HG03460 (cell line): Measurements from ENCODE around the gene HSFX4.
A peak's percentile ranks its signal among the peaks of the same experiment; 100 is the strongest.
"Not testable (repeated sequence)": the region's sequence is repeated elsewhere in the genome, so short reads cannot be mapped to it uniquely, and the experiment has no call there.

Experiments
- ATAC-seq: cut with Tn5 transposase; IDR thresholded peaks from one replicate; pipeline ENCODE4 v1.9.1; 2021; ENCODE audit not compliant: unreplicated experiment

The HSFX4 gene, protein sequence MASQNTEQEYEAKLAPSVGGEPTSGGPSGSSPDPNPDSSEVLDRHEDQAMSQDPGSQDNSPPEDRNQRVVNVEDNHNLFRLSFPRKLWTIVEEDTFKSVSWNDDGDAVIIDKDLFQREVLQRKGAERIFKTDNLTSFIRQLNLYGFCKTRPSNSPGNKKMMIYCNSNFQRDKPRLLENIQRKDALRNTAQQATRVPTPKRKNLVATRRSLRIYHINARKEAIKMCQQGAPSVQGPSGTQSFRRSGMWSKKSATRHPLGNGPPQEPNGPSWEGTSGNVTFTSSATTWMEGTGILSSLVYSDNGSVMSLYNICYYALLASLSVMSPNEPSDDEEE

GRCh38 chrX:149929400-149929799 is at the start of gene HSFX4:
HSFX4 (plus strand) TSS chrX:149929573; CDS start chrX:149929645, 72 bp downstream.
- not testable (repeated sequence) for ATAC-seq

DNA sequence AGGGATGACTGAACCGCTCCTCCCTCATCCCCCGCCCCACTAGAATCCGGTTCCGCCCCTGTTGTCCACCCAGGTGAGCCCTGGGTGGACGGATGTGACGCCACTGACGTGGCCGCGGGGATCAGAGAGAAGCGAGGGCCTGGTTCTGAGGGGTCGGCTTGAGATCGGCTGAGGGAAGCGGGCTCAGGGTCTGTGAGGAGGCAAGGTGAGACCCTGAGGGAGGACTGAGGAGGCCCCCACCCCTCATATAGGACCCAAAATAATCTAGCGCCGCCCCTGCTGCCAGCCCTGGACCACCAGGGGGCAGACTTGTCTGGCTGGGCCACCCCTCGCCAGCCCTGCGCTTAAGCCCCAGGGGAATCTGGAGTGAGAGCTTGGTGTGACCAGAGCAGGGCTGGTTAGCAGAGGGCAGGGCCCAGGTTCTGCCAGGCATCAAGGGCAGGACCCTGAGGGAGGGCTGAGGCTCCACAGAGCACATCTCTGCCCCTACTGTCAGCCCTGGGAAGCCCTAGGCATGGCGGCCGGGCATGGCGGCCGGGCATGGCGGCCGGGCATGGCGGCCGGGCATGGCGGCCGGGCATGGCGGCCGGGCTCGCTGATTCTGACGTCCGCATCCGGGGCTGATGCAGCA is 48.2 kb upstream of the HSFX4 start, which contains the start of gene MAGEA8:
MAGEA8 (plus strand) TSS at position 103 of the 631 bp plus-strand sequence. CDS start 3,090 bp downstream, outside the sequence.
- no peak for ATAC-seq

- ATAC-seq = not testable (repeated sequence)
These were observed 38.5 kb upstream of the HSFX4 start for GRCh38 chrX:149890828-149891227.

GRCh38 chrX:149898554-149898953 is 30.8 kb upstream of the HSFX4 start:
- ATAC-seq = no peak

DNA sequence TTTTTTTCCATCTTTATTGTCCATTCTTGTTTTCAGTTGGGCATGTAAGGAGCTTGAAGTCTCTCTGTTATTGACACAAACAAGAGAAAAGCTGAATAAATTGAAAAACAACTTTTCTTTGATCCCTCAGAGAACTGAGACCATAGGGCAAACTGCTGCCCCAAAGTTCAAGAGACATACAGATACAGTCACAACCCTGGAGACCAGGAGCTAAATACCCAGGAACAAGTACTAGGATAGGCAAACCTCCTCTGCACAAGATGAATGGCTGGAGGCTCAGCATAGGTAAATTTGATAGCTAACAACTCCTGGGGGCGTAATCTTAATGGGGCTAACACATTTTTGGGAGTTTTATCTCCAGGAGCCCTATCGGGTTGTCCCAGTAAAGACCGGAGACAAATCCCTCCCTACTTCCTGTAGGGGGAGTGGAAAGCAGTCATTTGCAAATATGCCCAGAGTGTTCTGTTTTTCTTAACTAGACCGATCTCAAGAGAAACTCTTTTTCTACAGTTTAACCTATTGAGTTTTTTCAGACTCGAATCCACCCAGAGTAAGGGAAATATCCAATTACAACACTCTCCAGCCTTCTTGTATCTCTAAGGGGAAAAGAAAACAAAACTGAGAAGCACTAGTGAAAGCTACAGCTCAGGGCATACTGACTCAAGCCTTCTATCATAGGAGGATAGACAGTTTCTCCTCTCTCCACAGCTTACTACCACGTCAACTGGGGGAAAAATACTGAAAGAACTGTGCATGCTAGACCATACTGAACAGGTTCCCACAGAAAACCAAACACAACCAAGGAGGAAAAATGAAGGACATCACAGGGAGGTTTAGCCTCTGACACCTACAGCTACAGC is 25.3 kb upstream of the HSFX4 start:
- ATAC-seq = peak; percentile 71

GRCh38 chrX:149908308-149908707 is 21.1 kb upstream of the HSFX4 start:
- ATAC-seq = peak; percentile 62

GRCh38 chrX:149908727-149909126 is 20.6 kb upstream of the HSFX4 start:
- no peak for ATAC-seq

GRCh38 chrX:149909324-149910177 is 19.8 kb upstream of the HSFX4 start:
- ATAC-seq = no peak

- no peak for ATAC-seq
These were observed 19.1 kb upstream of the HSFX4 start for GRCh38 chrX:149910178-149910695.

- ATAC-seq = peak; percentile 73
These were observed 12.5 kb upstream of the HSFX4 start for GRCh38 chrX:149916745-149917392.

DNA sequence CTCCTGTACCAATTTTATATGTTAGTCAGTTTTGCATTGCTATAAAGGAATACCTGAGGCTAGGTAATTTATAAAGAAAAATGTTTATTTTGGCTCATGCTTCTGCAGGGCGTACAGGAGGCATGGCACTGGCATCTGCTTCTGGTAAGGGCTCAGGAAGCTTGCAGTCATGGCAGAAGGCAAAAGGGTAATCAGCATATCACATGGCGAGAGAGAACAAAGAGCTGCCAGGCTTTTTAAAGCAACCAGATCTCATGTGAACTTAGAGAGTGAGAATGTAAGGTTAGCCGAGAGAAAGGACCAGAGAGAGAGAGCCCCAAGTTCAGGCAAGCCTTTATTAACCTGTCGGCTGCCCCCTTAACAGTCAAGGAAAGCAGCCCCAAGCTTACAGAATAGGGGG is 5.5 kb upstream of the HSFX4 start:
- ATAC-seq = not testable (repeated sequence)

GRCh38 chrX:149924434-149924833 is 4.9 kb upstream of the HSFX4 start:
- not testable (repeated sequence) for ATAC-seq

DNA sequence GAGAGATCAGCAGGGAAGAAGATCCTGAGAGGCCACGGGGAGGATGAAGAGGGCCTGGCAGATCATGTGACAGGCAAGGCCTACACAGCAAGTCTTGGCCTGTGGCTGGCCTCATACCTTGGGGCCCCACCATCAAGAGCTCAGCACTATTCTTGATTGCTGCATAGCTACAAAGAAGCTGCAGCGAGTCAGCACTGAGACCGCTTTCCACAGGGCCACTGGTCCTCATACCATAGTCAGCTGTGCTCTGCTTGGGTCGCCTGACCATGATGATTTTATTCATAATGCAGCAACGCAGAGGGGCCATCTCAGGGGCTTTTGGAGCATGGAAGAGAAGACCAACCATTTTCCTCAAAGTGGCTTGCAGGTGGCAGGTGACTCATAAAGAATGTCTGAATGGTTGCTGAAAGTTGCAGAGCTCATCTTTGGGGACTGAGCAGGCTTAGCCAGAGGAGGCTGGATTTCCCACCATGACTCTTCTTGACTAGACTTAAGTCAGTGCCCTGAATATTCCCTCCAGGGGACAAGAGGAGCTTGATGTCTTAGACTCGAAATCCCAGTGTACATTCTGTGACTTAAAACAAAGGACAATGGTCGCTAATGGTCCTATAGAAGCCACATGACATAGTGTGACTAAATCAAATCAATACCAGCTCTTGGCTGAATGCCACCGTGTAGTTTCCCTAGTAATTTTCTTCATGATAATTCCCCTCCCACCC is 2.0 kb upstream of the HSFX4 start:
- peak; percentile 62 for ATAC-seq

- peak; percentile 34 for ATAC-seq
These were observed 1.5 kb upstream of the HSFX4 start for GRCh38 chrX:149927964-149928258.

GRCh38 chrX:149928635-149929034 is 738 bp upstream of the HSFX4 start:
- not testable (repeated sequence) for ATAC-seq

DNA sequence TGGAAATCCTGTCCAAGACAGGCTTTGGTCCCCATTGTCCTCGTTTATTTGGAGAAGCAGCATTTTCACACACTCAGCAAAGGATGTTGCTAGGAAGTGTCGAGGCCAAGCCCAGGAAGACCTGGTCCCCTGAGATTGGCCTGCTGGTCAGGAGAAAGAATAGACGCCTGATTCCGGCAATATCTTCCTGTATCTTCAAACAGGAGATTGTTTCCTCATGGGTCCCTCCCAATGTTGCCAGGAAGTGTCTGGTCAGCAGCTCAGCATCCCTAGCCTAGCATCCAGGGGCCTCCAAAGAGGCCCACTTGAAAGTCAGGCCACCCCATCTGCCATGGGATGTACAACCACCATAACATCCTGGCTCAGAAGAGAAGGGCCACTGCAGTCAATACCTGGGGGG is 2.0 kb downstream of the HSFX4 start:
- not testable (repeated sequence) for ATAC-seq

DNA sequence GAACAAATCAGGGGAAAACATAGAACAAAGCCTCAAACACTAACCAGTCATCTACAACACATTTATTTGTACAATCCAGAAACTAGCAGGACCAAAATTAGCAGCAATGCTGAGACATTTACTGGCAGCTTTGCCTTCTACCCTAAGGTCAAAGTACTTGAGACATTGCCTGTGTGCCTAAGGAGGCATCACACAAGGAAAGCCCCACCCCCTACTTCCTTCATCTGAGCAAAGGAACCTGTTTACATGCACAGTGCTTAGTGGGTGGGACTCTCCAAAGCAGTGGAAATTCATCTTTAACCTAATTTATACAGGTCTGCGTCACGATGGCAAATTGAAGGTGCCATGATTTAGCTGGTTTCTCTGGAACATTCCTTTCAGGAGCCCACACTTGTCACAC is 2.8 kb downstream of the HSFX4 start:
- not testable (repeated sequence) for ATAC-seq

DNA sequence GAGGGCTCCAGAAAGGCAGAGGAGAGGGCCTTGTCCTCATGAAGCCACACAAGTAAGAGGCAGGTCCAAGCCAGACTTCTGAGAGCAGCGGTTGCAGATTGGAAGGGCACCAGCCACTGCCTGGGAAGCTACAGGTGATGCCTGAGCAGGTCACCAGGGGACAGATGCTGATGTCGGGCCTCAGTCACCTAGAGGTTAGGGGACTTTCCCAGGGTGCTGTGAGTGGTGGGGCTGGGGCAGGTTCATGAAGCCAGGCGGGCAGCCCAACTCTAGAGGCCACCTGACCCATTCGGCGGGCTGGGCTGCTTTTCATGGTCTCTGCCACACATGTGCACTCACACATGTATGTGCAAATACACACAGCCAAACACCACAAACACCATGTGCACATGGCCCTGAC is 3.6 kb downstream of the HSFX4 start:
- not testable (repeated sequence) for ATAC-seq

DNA sequence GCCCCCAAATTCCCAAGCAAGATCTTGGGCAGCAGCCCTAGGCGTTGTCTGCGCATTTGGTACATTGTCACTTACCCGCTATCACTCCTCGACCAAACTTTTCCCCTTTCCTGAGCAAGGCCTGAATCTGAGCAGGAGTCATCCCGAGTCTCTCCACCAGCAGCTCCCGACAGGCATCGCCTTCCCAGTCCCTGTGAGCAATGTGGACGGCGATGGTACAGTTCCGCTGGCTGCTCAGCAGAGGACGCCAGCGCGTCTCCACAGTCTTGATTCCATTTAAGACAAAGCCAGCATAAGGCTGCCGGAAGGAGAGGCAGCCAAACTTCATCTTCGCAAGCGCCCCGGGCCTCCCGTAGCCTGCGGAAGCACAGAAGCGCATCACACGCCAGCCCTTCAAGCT is 4.2 kb downstream of the HSFX4 start:
- not testable (repeated sequence) for ATAC-seq
